Fibroblast of lung (primary cell): ENCODE results near the gene C2orf81. TPM values are rescaled to one million over a fixed set of nuclear protein-coding genes. Genes with fewer than 3 reads are reported as not detected.

Experiments
- DNase-seq, 2 donors: peaks; one replicate each; pipeline versions ENCODE4 v3.0.0 to v3.0.0-alpha.2; 2010; ENCODE audit warnings: low read depth in 2 of 2
- H2AFZ ChIP-seq: 2 replicates; pipeline ENCODE4 v1.5.1; 2012; ENCODE audit warnings: low read length, control low read depth, inconsistent platforms
- H3K27ac ChIP-seq: 2 replicates; pipeline ENCODE4 v1.5.1; 2011; ENCODE audit warnings: low read length, control low read depth; ENCODE audit not compliant: insufficient read depth
- H3K27me3 ChIP-seq: 2 replicates; pipeline ENCODE4 v1.5.1; 2011; ENCODE audit warnings: mild to moderate bottlenecking, low read length; ENCODE audit not compliant: control insufficient read depth, insufficient read depth
- H3K36me3 ChIP-seq: 2 replicates; pipeline ENCODE4 v1.5.1; 2011; ENCODE audit warnings: low read length; ENCODE audit not compliant: control insufficient read depth, insufficient read depth
- H3K4me1 ChIP-seq: 2 replicates; pipeline ENCODE4 v1.5.1; 2011; ENCODE audit warnings: low read length; ENCODE audit not compliant: control insufficient read depth, insufficient read depth; ENCODE audit errors: extremely low read depth
- H3K4me2 ChIP-seq: 2 replicates; pipeline ENCODE4 v1.5.1; 2011; ENCODE audit warnings: low read length, control low read depth; ENCODE audit not compliant: insufficient read depth; ENCODE audit errors: extremely low read depth
- H3K4me3 ChIP-seq, 4 experiments: fragments of 200-600 bp in 1 of 4; sonication (generic) in 1 of 4; replicated peaks in 1 of 4; 2 replicates each; pipeline ENCODE4 v1.5.1; 2011 to 2016; ENCODE audit warnings: low read length in 4 of 4, low read depth in 3 of 4, mild to moderate bottlenecking in 3 of 4, control low read depth in 2 of 4, inconsistent platforms in 1 of 4, mixed read lengths in 1 of 4; ENCODE audit not compliant: insufficient read depth in 1 of 4; ENCODE audit errors: control extremely low read depth in 1 of 4
- H3K79me2 ChIP-seq: 2 replicates; pipeline ENCODE4 v1.5.1; 2012; ENCODE audit warnings: mild to moderate bottlenecking, low read length, inconsistent platforms; ENCODE audit not compliant: control insufficient read depth, insufficient read depth
- H3K9ac ChIP-seq: 2 replicates; pipeline ENCODE4 v1.5.1; 2011; ENCODE audit warnings: mild to moderate bottlenecking, low read length, control low read depth; ENCODE audit not compliant: insufficient read depth
- H3K9me3 ChIP-seq: 2 replicates; pipeline ENCODE4 v1.5.1; 2012; ENCODE audit warnings: low read depth, low read length; ENCODE audit not compliant: control insufficient read depth, insufficient read depth
- H4K20me1 ChIP-seq: 2 replicates; pipeline ENCODE4 v1.5.1; 2011; ENCODE audit warnings: low read length; ENCODE audit not compliant: control insufficient read depth, insufficient read depth; ENCODE audit errors: extremely low read depth
- EZH2 ChIP-seq: IDR thresholded peaks from 2 replicates; pipeline ENCODE4 v1.5.1; 2012; ENCODE audit warnings: low read length, control low read depth, mild to moderate bottlenecking; ENCODE audit errors: missing control alignments
- polyA plus RNA-seq, 2 donors: library from polyadenylated mRNA; depleted of rRNA in 1 of 2; stranded (reverse) in 1 of 2; unstranded in 1 of 2; fragments of >200 nt; gene quantifications; 2 replicates each; pipeline ENCODE4 v1.2.1, GENCODE V29; 2011 to 2012; ENCODE audit warnings: missing spikeins in 1 of 2
- total RNA-seq: library from RNA; depleted of rRNA; stranded (reverse); fragments of >200 nt; gene quantifications from 2 replicates; pipeline ENCODE4 v1.2.1, GENCODE V29; 2014
- TF ChIP-seq, protein P1 (sequence below), 2 donors: IDR thresholded peaks in 1 of 2; conservative IDR thresholded peaks in 1 of 2; 1 replicate in 1 of 2; 2 replicates in 1 of 2; pipeline ENCODE4 v1.5.1; 2011 to 2012; ENCODE audit warnings: low read length in 2 of 2, control low read depth in 1 of 2, inconsistent platforms in 1 of 2, low read depth in 1 of 2, mild to moderate bottlenecking in 1 of 2

Gene C2orf81
- total and polyA plus RNA-seq, 2 donors (not counting 1 experiment from before 2014, with no cell fraction given) = 0.25 to 1.5 TPM

DNA sequence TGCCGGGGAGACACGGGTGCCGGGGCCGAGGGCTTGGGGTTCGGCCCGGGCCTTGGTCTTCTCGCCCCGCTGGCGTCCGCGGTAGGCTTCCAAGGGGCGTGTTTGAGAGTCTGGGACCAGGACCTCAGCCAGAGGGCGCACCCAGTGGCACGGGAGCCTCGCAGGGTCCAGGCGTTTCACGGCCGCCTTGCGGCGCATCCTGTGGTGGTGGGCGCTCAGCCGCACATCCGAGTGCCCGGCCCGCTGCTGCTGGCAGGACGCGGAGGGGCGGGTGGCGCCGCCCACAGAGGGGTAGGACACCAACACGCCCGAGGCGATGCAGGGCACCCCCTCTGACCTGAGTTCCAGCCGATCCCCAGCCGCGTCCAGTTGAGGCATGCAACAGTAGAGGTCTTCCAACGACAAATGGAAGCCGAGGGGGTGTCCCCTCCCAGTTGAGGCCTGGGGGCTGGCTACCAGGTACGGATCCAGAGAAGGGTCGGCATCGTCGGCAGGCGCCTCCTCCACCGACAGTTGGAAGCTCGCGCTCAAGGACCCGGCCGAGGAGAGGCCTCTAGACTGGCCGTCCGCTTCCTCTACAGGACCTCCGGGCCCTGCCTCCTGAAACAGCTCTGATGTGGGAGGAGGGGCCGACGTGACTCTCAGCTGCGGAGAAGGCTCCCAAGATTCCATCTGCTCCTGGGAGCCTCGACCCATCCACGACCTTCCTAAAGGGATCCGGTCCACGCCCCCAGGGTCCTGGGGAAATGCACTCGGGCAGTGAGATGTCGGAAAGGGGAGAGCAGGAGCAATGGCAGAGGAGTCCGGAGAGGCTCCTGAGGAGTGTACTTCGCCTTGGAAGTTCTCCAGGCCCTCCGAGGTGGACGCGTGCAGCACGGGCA is 6.3 kb downstream of the C2orf81 start:
- H3K27me3 ChIP-seq = no peaks in the 10 kb centered on the region
- peaks cover 9% of the 10 kb centered on the region for H3K4me1 ChIP-seq
- H3K4me2 ChIP-seq = peak overlapping the region; percentile 85
- H3K27ac ChIP-seq = peak overlapping the region; percentile 8
- peak overlapping the region; percentile 91 for H2AFZ ChIP-seq
- no peaks in the 10 kb centered on the region for H3K36me3 ChIP-seq
- H3K9ac ChIP-seq = peak overlapping the region; percentile 50
- DNase-seq = peak; percentile 26
- H3K9me3 ChIP-seq = no peaks in the 10 kb centered on the region
- peak overlapping the region; percentile 7 to 60 (median 43) for H3K4me3 ChIP-seq
- H3K79me2 ChIP-seq = no peaks in the 10 kb centered on the region
- no peaks in the 10 kb centered on the region for H4K20me1 ChIP-seq
- TF ChIP-seq EZH2 = no peak
- TF ChIP-seq, protein P1, sequence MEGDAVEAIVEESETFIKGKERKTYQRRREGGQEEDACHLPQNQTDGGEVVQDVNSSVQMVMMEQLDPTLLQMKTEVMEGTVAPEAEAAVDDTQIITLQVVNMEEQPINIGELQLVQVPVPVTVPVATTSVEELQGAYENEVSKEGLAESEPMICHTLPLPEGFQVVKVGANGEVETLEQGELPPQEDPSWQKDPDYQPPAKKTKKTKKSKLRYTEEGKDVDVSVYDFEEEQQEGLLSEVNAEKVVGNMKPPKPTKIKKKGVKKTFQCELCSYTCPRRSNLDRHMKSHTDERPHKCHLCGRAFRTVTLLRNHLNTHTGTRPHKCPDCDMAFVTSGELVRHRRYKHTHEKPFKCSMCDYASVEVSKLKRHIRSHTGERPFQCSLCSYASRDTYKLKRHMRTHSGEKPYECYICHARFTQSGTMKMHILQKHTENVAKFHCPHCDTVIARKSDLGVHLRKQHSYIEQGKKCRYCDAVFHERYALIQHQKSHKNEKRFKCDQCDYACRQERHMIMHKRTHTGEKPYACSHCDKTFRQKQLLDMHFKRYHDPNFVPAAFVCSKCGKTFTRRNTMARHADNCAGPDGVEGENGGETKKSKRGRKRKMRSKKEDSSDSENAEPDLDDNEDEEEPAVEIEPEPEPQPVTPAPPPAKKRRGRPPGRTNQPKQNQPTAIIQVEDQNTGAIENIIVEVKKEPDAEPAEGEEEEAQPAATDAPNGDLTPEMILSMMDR (conservative IDR thresholded peaks at IDR 0.05 in 1 of 2, IDR thresholded peaks at IDR 0.05 in 1 of 2; ENCODE audit: low read depth in 1 of 2, low read length in 2 of 2) = peak in 1 of 2 donors; percentile 37

DNA sequence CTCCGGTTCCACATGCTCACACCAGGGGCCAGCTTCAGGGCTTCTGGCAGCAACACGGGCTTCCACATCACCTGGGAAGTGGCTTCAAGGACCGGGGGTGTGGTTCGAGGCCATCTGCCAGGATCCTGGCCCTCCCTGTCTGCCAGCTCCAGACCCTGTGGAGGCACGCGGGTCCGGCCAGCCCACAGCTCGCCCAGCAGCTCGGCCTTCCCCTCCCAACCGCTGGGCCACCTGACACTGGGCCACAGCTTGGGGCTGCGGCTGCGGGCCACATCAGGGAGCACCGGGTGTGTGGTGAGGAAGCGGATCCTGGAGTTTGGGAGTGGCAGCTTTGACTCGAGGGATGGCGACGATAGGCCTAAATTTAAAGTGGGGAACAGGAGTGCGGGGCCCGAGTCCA is 7.0 kb downstream of the C2orf81 start:
- no peaks in the 10 kb centered on the region for H3K79me2 ChIP-seq
- no peaks in the 10 kb centered on the region for H4K20me1 ChIP-seq
- peak overlapping the region; percentile 91 for H2AFZ ChIP-seq
- H3K9me3 ChIP-seq = no peaks in the 10 kb centered on the region
- peak overlapping the region; percentile 50 for H3K9ac ChIP-seq
- peak overlapping the region in 3 of 4 experiments; percentile 14 to 60 (median 38) for H3K4me3 ChIP-seq
- H3K27ac ChIP-seq = no peak overlapping the region
- DNase-seq = no peak
- peaks cover 9% of the 10 kb centered on the region for H3K4me1 ChIP-seq
- no peaks in the 10 kb centered on the region for H3K27me3 ChIP-seq
- no peak for TF ChIP-seq EZH2
- TF ChIP-seq, protein P1 (conservative IDR thresholded peaks at IDR 0.05 in 1 of 2, IDR thresholded peaks at IDR 0.05 in 1 of 2; ENCODE audit: low read depth in 1 of 2, low read length in 2 of 2) = no peak
- no peaks in the 10 kb centered on the region for H3K36me3 ChIP-seq
- H3K4me2 ChIP-seq = peak overlapping the region; percentile 85

DNA sequence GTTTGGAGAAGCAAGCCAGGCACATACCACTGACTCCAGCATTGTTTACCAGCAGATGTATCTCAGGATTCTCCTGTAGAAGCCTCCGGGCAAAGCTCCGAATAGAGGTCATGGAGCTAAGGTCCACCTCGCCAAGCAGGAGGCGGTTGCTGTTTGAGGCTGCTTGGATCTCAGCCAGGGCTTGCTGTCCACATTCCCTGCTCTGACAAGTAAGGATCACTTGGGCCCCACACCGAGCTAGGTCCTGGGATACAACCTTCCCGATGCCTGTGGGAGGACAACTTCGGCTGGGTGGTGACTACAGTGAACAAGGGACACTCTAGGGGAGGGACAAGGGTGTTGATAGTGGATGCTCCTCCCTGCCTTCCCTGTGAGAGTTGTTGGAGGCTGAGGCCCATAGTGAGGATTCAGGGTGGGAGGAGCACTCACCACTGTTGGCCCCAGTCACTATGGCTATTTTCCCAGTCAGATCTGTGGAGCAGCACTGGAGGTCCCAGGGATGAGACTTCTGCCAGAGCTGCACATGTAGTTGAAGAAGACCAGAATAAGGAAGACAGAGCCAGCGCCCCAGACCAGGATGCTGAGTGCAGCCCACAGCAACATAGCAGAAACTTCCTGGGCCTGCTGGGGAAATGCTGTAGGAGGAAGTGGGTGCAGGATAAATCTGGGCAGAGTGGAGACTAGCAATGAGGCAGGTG is 8.3 kb downstream of the C2orf81 start:
- TF ChIP-seq, protein P1 (conservative IDR thresholded peaks at IDR 0.05 in 1 of 2, IDR thresholded peaks at IDR 0.05 in 1 of 2; ENCODE audit: low read depth in 1 of 2, low read length in 2 of 2) = no peak
- no peak for TF ChIP-seq EZH2
- Histone ChIP-seq H2AFZ (no peak overlapping the region), H3K27ac (no peak overlapping the region), H3K27me3 (no peaks in the 10 kb centered on the region), H3K9ac (no peak overlapping the region), H3K36me3 (no peaks in the 10 kb centered on the region), H3K4me1 (peaks cover 9% of the 10 kb centered on the region), H3K79me2 (no peaks in the 10 kb centered on the region), H3K4me2 (no peak overlapping the region), H3K9me3 (no peaks in the 10 kb centered on the region), H3K4me3 (no peak overlapping the region), H4K20me1 (no peaks in the 10 kb centered on the region)
- no peak for DNase-seq
